OCI-LY7 (cell line): ENCODE measurements around the gene NACC2. TPM values are rescaled to one million over a fixed set of nuclear protein-coding genes. Genes with fewer than 3 reads are reported as not detected.

Experiments
- BruUV-seq: library from RNA; stranded (reverse); fragments of 400-500 nt; replicated peaks from 2 replicates; lab custom pipeline; 2021; lab: Mats Ljungman, UMichigan
- CTCF ChIA-PET: fragments of 300-600 bp; sonication (Branson Sonifier 250); formaldehyde crosslinking; loops from one replicate; lab custom pipeline; 2022; ENCODE audit warnings: antibody characterized with exemption; ENCODE audit not compliant: unreplicated experiment; lab: Charles Lee
- POLR2A ChIA-PET: fragments of 300-600 bp; sonication (Branson Sonifier 250); formaldehyde crosslinking; loops from one replicate; lab custom pipeline; 2022; ENCODE audit warnings: antibody characterized with exemption; lab: Charles Lee
- DNase-seq: peaks from one replicate; pipeline ENCODE4 v3.0.0-alpha.2; 2015; ENCODE audit warnings: low spot score
- H2AFZ ChIP-seq: fragments of 200-600 bp; sonication (generic), shearing (Covaris generic); 2 replicates; pipeline ENCODE4 v1.6.1; 2014; ENCODE audit warnings: mild to moderate bottlenecking, antibody characterized with exemption, low read length, moderate library complexity
- H3K27ac ChIP-seq: fragments of 200-600 bp; sonication (generic); 2 replicates; pipeline ENCODE4 v1.5.1; 2014; ENCODE audit warnings: mixed run types, low read depth, mild to moderate bottlenecking, moderate library complexity, low read length, inconsistent platforms; ENCODE audit not compliant: poor library complexity, severe bottlenecking
- H3K36me3 ChIP-seq: fragments of 200-600 bp; sonication (generic); 2 replicates; pipeline ENCODE4 v1.6.1; 2014; ENCODE audit warnings: mild to moderate bottlenecking, antibody characterized with exemption, low read length, moderate library complexity, mixed read lengths; ENCODE audit not compliant: insufficient read depth
- H3K4me1 ChIP-seq: fragments of 200-600 bp; sonication (generic); 2 replicates; pipeline ENCODE4 v1.5.1; 2014; ENCODE audit warnings: mild to moderate bottlenecking, low read length; ENCODE audit not compliant: insufficient read depth, poor library complexity, severe bottlenecking
- H3K4me2 ChIP-seq: fragments of 200-600 bp; sonication (generic); 2 replicates; pipeline ENCODE4 v1.6.1; 2014; ENCODE audit warnings: mild to moderate bottlenecking, low read length
- H3K4me3 ChIP-seq: fragments of 200-600 bp; sonication (generic); 2 replicates; pipeline ENCODE4 v1.5.1; 2014; ENCODE audit warnings: mild to moderate bottlenecking, low read depth, low read length; ENCODE audit not compliant: poor library complexity, severe bottlenecking
- H3K79me2 ChIP-seq: fragments of 200-600 bp; sonication (generic); 2 replicates; pipeline ENCODE4 v1.6.1; 2016; ENCODE audit warnings: low read depth, mild to moderate bottlenecking, low read length, moderate library complexity, mixed read lengths; ENCODE audit not compliant: insufficient read depth
- H3K9me2 ChIP-seq: fragments of 200-600 bp; sonication (generic); 2 replicates; pipeline ENCODE4 v1.6.1; 2016; ENCODE audit warnings: mild to moderate bottlenecking, low read length, mixed read lengths; ENCODE audit not compliant: insufficient read depth
- H3K9me3 ChIP-seq: fragments of 200-600 bp; sonication (generic); 2 replicates; pipeline ENCODE4 v1.6.1; 2014; ENCODE audit warnings: mild to moderate bottlenecking, mixed run types, low read length, mixed read lengths
- H4K20me1 ChIP-seq: fragments of 200-600 bp; sonication (generic); 2 replicates; pipeline ENCODE4 v1.6.1; 2014; ENCODE audit warnings: mild to moderate bottlenecking, antibody characterized with exemption, low read length, moderate library complexity, mixed read lengths; ENCODE audit not compliant: insufficient read depth
- CTCF ChIP-seq: fragments of 200-600 bp; sonication (generic); conservative IDR thresholded peaks from 2 replicates; pipeline ENCODE4 v1.5.1; 2014; ENCODE audit warnings: mild to moderate bottlenecking, antibody characterized with exemption, low read length, moderate library complexity, mixed read lengths
- EZH2phosphoT487 ChIP-seq: fragments of 200-600 bp; sonication (generic); IDR thresholded peaks from 2 replicates; pipeline ENCODE4 v1.6.1; 2018; ENCODE audit warnings: low read depth, borderline replicate concordance, mild to moderate bottlenecking, mixed run types, antibody characterized with exemption, low read length, moderate library complexity, mixed read lengths
- intact Hi-C: fragments of 100-400 bp; cut with micrococcal nuclease; formaldehyde crosslinking; loops from one replicate; pipeline ENCODE4 v1.10.0; 2022; ENCODE audit not compliant: unreplicated experiment
- total RNA-seq, 2 experiments: library from RNA; depleted of rRNA in 1 of 2; stranded (reverse); fragments of >200 nt in 1 of 2; shearing (Covaris generic) in 1 of 2; gene quantifications; 2 replicates each; pipeline ENCODE4 v1.2.3, GENCODE V29; 2014 to 2022

Gene NACC2
- total RNA-seq, 2 experiments from 2014 or later: 0.38 to 0.72 TPM

GRCh38 chr9:136119061-136119882 lies 24.2 kb upstream of the NACC2 start:
- CTCF ChIA-PET: no interaction called here
- Histone ChIP-seq H3K27ac (peak overlapping the region; percentile 57), H3K4me2 (peak overlapping the region; percentile 77), H3K79me2 (peaks cover 18% of the 10 kb centered on the region; the same call in 1 of the 2 replicates), H3K4me3 (peak overlapping the region; percentile 80), H3K9me2 (no peaks in the 10 kb centered on the region), H2AFZ (no peak overlapping the region), H3K4me1 (peaks cover 17% of the 10 kb centered on the region), H3K9me3 (no peaks in the 10 kb centered on the region), H3K36me3 (peaks cover 23% of the 10 kb centered on the region), H4K20me1 (no peaks in the 10 kb centered on the region)
- intact Hi-C loops: loop anchor here (2.0 kb wide), 2 partner anchors 30 to 158 kb away; partner anchors contain the start of gene UBAC1
- BruUV-seq: TSS peak; percentile 59
- no peak for DNase-seq
- POLR2A ChIA-PET: no interaction called here
- TF ChIP-seq CTCF (no peak), EZH2phosphoT487 (no peak)

GRCh38 chr9:136118320-136119060 lies 23.4 kb upstream of the NACC2 start, which contains the start of gene TMEM250:
TMEM250 (minus strand) TSS chr9:136118875; CDS start chr9:136116900, 1,975 bp downstream.
- Histone ChIP-seq H3K9me2 (no peaks in the 10 kb centered on the region), H3K79me2 (peaks cover 18% of the 10 kb centered on the region; the same call in 1 of the 2 replicates), H3K4me2 (peak within 1 kb of the TSS; percentile 89), H3K9me3 (no peaks in the 10 kb centered on the region), H4K20me1 (no peaks in the 10 kb centered on the region), H2AFZ (0 out of 2 replicates have a peak within 1 kb of the TSS, but pooled peaks have one; percentile 22), H3K27ac (peak within 1 kb of the TSS; percentile 57), H3K4me3 (peak within 1 kb of the TSS; percentile 80), H3K36me3 (peaks cover 23% of the 10 kb centered on the region), H3K4me1 (peaks cover 17% of the 10 kb centered on the region)
- no TSS peak for BruUV-seq
- POLR2A ChIA-PET: interaction anchor here (0.7 kb wide), 1 partner anchor 403 kb away, joined by 3 read pairs; no protein-coding TSS in a partner anchor
- CTCF ChIA-PET: no interaction called here
- DNase-seq: peak; percentile 97
- intact Hi-C loops: loop anchor here (1.0 to 2.0 kb wide), 3 partner anchors 30 to 158 kb away; partner anchors contain the start of gene UBAC1
- TF ChIP-seq CTCF: no peak
- no peak for TF ChIP-seq EZH2phosphoT487
